ENCODE data around the gene CRNKL1.
A peak's percentile ranks its signal among the peaks of the same experiment; 100 is the strongest.

Gene CRNKL1

DNA sequence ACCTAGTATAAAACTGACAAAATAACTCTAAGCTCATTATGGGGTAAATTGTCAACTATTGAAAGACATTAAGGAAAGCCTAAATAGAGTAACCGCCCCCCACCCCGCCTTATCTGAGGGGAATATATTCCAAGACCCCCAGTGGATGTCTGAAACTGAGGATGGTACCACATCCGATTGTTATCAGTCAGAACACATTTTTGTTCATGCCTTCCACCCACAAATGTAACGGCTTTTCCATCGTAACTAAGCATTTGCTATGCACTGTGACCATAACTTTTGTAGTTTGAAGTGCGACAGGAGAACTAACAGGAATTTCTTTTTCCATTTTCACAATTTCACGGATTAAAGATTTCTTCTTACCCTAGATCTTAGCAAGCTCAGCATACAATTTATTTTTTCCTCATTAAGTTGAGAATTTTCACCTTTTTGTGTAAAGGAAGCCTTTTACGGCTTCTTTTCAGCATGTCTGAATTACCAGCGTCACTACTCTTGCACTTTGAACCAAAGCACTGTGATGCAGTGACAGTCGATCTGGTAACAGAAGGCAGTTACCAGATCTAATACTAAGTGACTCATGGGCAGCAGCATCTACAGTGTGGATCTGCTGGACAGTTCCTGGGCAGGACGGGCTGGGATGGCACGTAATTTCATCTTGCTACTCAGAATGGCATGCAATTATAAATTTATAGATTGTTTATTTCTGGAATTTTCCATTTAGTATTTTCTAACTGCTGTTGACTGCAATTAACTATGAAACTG, 11.9 kb upstream of the CRNKL1 start:
- DNase-seq (ENCODE audit: low spot score), result no peak

DNA sequence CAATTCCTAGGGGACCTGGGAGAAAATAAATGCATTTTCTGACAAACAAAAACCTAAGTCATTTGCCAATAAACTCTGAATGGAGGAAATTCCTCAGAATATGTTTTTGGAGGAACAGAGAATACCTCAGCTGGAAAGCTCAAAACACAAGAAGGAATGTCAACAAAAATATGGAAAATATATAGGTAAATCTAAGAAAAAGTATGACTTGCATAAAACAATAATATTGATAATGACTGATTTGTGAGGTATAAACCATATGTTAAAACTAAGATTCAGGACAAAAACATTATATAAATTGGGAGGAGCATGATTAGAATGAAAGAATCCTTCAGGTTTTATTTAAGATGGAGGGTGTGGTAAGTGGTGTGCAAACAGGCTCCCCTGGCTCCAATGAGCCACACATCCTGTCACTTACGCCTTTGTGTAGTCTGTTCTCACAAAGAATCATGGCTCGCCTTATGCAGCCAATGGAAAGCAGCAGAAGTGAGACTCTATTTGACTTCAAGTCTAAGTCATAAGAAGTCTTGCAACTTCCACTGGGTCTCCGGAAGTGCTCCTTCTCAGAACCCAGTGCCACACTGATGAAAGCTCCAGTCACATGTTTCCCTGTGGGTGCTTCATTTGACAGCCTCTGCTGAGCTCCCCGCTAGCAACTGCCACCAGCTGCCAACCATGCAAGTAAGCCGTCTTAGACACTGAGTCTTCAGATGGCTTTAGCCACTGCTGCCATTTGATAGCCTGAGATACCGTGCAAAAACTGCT, 8.2 kb upstream of the CRNKL1 start:
- no peak for DNase-seq (ENCODE audit: low spot score)

DNA sequence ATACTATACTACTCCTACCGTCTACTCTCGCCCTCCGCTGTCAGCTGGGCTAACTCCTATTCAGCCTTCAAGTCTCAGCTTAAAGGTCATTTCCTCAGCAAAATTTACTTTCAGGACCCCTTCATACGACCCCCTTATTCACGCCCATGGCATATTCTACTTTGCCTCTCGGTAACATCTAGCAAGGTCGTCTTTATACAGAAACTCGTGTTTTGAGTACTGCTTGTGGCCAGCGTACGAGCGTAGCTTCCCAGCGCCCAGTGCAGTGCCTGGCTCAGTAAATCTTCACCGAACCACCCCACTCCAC, 546 bp downstream of the CRNKL1 start:
- no peak for DNase-seq (ENCODE audit: low spot score)

GRCh38 chr20:20039752-20040387, 12.4 kb downstream of the CRNKL1 start:
- DNase-seq (ENCODE audit: low spot score), result no peak

DNA sequence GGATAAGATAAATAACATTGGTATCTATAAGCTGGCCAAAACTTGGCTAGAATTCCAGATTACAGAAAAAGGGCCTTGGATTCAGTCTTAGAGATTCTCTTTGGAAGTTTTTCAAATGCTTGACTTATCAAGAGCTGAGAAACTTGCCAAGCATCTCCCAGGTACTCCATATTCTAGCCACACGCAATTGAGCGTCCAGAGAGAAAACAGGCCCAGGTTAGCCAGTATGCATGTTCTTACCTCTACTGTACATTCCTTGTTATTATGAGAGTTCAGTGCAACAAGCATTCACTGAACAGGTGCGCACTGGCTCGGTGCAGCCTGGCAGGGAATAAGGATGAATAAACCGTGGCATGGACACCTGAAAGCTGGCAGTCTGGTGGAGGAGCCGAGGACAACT, 13.7 kb downstream of the CRNKL1 start:
- no peak for DNase-seq (ENCODE audit: low spot score)

GRCh38 chr20:20037960-20038359, 14.3 kb downstream of the CRNKL1 start:
- no peak for DNase-seq (ENCODE audit: low spot score)

DNA sequence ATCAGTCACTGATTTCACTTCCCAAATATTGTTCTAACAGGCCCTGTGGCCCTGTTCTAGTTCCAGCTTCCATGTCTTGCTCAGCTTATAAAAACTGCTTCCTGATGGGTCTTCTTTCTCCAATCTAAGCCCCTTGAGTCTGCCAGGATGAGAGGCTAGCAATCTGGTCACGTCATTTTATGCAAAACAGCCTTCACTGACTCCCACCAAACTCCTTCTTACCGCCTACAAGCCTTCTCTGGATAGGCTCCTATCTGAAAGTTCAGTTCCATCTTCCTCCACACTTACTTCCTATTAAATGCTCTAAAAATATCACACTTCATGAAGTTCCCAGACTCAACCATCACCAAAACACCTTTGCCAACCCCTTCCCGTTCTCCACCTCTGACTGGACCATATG, 15.5 kb downstream of the CRNKL1 start:
- no peak for DNase-seq (ENCODE audit: low spot score)

DNA sequence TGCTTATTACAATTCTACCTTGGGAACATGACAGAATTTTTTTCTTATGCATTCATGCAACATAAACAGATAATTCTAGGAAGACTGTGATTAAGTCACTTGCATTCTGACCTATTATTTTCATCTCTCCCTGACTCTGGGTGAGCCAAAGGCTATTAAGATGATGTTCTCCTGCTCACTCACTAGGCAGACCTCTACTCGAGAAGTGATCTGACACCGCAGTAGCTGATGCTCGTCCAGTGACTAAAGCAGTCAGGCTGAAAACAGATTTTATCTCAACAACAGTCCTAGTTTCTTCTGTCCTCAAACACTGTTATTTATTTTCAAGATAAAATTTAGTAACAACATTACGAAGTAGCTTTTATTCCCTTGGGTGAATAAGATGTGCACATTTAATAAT, 17.8 kb downstream of the CRNKL1 start:
- DNase-seq (ENCODE audit: low spot score), result no peak

DNA sequence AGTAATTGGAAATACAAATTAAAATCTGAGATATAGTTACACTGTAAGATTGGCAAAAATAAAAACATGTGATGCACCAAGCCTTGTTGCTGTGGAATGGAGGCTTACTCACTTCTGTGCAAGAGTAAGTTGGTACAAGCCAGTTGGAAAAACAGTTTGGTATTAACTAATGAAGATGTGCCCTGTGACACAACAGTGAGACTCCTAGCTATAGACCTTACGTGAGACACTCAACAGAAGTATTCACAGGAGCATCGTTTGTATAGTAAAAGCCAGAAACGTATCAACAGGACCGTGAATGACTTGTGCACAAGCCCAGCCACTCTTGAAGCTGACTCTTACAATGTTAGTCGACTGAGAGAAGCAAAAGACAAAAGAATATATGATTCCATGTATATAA, 20.5 kb downstream of the CRNKL1 start:
- no peak for DNase-seq (ENCODE audit: low spot score)

DNA sequence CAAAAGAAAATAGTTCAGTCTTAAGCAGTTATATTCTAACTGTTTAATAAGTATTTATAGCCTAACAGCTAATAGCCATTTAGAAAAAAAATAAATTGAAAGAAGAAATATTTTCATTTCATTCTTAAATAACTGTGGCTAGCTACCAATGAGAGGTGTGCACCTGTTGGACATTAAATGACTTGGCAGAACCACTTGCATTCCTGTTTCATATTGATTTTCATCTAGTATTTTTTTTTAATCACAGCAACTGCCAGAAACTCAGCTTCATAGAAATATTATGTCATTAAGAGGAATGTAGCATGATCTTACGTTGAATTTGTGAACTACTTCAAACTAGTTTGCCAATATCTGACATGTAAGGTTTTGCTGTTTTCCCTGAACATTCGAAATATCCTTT, 25.0 kb downstream of the CRNKL1 start:
- no peak for DNase-seq (ENCODE audit: low spot score)

DNA sequence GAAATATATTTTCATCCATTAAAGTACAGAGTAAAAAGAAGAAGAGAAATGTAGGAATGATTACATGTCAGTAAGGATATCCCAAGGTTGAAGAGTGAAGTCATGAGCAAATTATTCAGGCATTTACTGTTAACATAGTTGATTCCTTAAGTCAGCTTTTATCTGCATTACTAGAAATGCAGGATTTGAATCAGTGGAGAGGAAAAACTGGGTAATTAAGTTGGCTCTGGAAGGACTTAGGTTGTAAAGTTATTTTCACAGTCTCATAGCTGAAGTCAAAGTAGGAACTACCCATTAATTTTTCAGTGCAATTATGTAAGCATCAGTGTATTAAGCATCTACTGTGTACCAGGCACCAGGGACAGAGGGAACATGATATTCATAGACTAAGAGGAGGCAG, 27.3 kb downstream of the CRNKL1 start:
- no peak for DNase-seq (ENCODE audit: low spot score)

GRCh38 chr20:20023395-20023794, 28.9 kb downstream of the CRNKL1 start:
- no peak for DNase-seq (ENCODE audit: low spot score)

GRCh38 chr20:20022498-20022897, 29.8 kb downstream of the CRNKL1 start:
- no peak for DNase-seq (ENCODE audit: low spot score)

DNA sequence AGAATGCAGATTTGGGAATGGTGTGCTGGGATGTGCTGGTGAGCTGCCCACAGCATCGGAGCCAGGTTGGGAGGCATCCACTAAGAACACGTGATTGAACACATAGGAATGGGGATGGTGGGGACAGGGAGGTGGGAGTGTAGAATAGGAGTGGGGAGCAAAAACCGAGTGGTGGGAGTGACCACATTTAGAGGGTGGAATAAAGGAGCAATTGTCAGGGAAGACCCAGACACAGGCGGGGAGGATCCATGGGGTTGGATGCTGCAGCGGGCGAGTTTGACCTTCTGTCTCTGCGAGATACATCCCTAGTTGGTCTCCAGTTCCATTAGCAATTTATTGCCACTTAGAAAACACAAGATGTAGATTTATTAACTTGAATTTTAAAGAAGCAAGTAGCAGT, 30.4 kb downstream of the CRNKL1 start:
- DNase-seq (ENCODE audit: low spot score), result no peak

GRCh38 chr20:20020908-20021307, 31.4 kb downstream of the CRNKL1 start:
- no peak for DNase-seq (ENCODE audit: low spot score)

DNA sequence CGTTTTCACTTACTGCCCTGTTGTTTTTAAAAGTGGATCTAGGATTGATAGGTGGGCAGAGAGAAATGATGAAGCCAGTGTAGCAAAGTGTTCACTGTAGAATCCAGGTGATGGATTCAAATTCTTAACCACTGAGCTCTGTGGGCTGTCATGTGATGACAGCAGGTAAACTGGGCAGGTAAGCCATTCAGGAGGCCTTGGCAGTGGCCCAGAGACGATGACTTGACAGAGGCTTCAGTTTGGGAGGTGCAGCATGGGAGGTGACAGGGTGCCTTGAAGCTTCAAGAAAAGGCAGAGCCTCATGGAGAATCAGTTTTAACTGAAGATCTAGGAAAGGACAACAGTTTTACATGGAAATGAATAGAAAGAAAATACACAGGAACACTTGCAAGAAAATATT, 33.1 kb downstream of the CRNKL1 start:
- DNase-seq (ENCODE audit: low spot score), result no peak

DNA sequence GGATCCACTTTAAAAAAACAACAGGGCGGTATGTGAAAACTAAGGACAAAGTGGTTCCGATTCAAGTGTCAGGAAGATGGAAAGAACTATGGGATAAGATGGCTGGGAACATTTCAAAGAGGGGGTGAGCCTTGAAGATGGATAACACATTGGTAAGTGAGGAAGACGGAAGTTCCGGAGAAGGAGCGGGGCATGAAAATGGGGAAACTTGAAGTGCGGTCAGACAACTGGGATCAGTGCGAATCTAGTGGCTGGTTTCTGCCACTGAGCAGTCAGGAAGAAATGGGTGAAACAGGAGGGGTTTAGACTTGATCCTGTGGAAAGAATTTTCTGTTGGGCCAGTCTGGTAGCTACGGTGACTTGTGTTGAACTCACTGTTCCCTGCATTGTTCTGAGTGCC, 33.9 kb downstream of the CRNKL1 start:
- DNase-seq (ENCODE audit: low spot score), result no peak

- DNase-seq (ENCODE audit: low spot score), result no peak
Measured at GRCh38 chr20:20017844-20018185, 34.5 kb downstream of the CRNKL1 start.

DNA sequence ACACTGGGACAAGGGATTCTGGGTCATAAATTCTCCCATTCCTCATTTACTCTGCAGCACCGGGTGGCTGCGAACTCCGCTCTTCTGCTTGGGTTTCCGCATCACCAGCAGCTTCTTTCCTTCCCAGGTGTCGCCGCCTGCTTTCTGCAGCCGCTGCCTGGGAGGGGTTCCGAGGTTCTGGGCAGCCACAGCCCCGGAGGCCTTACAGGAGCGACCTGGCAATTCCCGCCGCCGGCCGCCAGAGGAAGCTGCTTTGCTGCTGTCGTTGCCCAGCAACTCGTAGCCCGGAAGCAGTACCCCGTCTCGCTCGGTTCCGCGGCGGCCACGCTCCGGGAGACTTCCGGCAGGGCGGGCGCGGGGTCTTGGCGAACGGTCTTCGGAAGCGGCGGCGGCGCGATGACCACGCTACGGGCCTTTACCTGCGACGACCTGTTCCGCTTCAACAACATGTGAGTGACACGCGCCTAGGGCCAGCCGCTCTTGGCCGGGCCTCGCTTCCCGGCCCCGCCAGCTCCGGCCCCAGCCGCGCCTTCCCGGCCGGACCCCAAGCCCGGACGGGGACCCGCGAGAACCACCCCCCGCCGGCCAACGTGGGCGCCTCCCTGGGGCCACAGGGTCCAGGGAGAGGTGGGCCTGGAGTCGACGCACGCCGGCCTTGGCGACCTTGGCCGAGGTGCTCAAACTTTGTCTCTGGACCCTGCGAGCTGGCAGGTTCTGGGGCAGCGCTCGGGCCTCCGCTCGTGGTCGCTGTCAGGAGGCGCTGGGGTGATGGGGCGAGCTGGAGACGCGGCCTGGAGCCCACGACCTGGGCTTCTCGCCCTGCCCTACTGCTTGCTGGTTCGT, 35.0 kb downstream of the CRNKL1 start, which contains the start of gene NAA20:
NAA20 (plus strand) TSS at position 362 of the 843 bp plus-strand sequence; CDS start at position 397, 35 bp downstream.
- peak; percentile 90 for DNase-seq (ENCODE audit: low spot score)

DNA sequence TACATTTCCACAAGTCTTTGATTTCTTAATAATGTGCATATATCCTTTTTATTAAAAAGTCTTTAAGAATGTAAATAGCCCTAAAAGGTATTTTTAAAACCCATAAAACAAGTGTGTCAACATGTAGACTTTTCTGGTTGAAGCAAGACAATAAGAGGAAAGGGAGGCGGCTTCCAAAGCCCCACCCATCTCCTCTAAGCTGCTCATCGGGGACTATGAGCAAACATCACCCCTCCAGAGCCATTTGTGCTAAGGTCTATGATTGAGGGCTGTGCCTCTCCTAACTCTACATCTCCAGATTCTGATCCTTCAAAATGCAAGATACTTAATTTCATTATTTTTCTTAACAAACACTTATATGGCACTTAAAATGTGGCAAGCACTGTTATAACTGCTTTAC, 37.6 kb downstream of the CRNKL1 start:
- DNase-seq (ENCODE audit: low spot score), result peak; percentile 8

DNA sequence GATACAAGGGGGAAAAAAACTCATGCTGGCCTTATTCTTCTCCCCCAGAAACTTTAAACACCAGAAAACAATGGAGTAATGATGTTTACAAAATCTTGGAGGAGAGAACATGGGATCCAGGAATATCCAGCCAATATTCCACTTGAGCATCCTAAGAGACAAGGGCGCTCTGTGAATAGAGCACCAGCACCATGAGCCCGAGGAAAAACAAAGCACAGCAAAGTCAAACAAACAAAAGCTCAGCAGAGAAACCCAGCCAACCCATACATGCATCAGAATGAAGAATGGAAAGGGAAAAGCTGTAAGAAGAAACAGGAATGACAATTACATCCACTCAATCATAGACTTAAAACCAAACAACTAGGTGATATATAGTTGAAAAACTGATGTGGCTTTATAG, 39.7 kb downstream of the CRNKL1 start:
- DNase-seq (ENCODE audit: low spot score), result no peak
